ENCODE results near the gene PRKCE.
"Not testable (repeated sequence)": the region's sequence is repeated elsewhere in the genome, so short reads cannot be mapped to it uniquely, and the experiment has no call there.

PRKCE gene

DNA sequence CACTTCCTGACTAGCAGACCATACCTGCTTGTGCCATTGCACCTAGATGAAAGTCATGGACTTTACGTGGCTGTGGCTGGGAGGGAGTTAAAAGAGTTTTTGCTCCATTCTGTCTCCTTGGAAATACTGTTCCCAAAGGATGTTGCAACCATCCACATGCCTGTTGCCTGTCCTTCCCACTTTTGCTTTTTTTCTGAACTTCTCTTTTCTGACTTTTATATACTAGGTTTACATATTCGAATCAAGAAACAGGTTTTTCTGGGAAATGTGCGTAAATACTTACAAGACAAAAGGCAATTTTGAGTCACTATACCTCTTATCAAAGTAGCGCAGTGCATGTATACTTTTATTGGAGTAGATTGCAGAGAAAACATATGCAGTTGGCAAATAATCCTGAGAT is 244.8 kb downstream of the PRKCE start:
- DNase-seq: no peak

DNA sequence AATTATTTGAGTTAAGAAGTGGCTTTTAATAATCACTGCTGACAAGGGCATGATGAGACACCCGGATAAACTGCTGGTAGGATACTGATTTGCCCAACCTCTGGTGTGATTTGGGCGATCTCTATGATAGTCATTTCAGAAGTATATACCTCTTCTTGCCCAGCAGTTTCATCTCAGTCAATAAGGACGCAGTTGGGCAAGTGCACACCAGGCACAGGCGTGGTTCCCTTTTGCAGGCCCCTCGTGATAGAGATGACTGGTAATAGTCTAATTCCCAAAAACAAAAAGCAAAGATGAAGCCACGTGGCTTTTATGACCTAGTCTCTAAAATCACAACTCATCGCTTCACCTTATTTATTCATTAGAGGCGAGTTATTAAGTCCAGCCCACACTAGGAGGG is 246.4 kb downstream of the PRKCE start:
- DNase-seq: no peak

DNA sequence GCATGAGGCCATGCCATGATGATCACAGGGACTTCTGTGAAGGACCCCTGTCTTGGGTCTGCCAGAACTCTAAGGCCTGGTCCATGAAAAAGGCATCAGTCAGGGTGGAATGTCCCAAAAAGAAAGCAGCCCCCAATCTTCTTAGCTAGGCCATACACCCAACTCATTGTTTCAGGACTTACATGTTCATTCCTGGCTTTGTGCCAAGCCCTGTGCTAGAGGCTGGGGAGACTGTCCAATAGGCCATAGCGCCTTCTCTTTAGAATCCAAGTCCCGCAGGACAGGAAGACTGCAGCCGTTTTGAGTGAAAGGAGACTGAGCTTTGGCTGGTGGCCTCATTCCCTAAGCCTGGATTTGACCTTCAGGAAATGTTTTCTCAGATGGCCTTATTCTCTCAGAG is 247.3 kb downstream of the PRKCE start:
- DNase-seq: no peak

DNA sequence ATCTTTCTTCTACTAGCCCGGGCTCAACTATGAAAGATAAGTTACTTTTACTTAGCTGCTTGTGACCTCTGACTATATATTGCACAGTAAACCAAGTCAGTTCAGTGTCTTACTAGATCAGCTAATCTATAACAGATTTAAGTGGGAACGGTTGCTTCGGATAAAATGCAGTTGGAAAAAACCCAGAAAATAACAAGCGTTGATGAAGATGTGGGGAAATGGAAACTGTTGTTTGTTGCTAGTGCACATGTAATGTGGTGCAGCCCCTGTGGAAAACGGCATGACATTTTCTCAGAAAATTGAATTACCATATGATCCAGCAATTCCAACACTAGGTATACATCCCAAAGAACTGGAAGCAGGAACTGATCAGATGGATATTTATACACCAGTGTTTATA is 248.5 kb downstream of the PRKCE start:
- DNase-seq: no peak

DNA sequence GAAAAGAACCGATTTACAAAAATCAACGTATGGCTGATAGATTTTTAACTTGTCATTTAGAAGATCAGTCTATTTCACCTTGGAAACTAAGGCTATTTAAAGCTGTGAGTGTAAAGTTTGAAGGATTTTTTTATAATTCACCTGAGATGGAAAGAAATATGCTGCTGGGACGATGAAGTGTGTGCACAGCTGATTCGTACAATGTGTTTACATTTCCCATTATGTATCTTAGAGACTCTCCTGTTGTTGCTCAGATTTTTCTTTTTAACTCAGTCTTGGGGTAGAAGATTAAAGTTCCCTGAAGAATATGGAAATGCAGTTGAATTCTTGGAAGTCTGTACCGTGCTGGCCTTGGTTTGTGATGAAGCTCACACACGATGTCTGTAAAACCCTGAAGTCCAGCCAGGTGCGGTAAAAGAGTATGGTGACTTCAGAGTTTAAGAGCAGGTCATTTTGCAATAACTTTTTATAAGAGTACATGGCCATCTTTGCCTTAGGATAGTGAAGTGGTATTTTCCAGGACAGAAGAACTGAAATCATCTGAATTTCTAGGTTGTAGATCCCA is 250.1 kb downstream of the PRKCE start:
- DNase-seq: no peak

DNA sequence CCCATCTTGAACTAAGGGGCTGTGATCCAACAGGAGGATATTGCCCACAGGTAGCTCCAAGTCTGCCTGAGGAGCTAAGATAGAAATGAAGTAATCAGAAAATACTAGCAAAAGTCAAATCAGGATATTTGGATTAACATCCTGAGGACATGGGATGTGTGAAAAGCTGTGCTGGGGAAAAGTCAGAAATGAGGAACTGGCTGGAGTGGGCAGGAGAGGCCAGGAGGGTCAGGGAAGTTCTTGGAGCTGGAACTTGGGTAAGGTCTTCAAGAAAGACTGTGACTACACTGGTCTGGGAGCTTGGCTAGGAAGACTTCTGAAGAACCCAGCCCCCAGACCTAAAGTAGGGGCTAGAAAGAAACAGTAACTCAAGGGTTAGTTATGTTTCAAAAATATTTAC is 250.9 kb downstream of the PRKCE start:
- no peak for DNase-seq

DNA sequence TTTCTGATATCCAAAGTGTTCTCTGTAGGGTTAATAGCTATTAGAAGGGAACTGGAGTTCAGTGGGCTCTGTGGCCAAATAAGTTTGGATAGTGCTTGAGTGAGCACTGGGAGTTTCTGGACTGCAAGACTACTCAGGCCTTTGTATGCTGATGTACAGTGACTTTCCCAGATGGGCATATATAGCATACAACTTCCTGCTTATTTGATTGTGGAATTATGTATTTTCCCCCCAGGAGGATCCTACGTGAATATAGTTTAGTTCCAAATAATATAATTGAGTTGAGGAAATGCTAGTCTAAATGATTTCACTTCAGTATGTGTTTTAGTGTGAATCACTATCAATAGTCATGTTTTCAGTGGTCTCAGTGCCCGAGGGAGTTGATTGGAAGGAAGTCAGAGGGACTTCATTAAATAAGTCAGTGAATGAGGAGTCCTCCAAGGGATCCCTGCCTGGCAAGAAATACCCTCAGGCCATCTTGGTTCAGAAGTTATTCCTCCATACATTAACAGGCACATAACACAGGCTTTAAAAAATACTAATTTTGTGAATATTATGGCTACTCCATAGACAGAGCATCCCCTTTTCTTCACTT is 251.4 kb downstream of the PRKCE start:
- DNase-seq: no peak

DNA sequence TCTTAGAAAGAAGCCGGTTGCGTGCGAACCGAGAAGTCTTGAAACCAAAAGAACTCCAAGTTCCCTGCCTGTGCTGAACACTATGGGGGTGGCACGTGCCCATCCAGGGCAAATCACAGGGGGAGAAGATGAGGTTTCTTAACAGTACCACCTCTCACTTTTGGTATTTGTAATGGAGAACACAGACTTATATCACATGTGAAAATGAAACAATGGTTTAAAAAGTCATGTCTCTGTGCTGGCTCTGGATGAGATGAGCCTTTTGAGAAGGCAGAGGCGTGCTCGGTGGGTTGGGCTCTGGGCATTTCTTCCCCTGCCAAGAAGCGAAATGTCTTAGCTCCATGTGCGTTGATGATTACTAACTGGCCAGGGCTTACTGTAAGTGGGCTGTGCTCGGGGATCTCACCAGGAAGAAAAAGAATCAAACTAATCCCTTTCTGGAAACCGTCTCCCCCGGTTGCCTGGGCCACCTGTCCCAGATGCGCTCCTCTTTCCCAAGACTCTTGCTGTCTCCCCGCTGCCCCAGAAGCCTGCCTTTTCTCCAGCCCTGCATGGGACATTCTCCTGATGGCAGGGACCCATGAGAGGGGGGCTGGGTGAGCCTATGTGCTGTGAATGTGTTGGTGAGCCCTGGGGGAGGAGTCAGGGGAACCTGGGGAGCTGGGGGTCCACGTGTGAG is 252.9 kb downstream of the PRKCE start:
- no peak for DNase-seq

DNA sequence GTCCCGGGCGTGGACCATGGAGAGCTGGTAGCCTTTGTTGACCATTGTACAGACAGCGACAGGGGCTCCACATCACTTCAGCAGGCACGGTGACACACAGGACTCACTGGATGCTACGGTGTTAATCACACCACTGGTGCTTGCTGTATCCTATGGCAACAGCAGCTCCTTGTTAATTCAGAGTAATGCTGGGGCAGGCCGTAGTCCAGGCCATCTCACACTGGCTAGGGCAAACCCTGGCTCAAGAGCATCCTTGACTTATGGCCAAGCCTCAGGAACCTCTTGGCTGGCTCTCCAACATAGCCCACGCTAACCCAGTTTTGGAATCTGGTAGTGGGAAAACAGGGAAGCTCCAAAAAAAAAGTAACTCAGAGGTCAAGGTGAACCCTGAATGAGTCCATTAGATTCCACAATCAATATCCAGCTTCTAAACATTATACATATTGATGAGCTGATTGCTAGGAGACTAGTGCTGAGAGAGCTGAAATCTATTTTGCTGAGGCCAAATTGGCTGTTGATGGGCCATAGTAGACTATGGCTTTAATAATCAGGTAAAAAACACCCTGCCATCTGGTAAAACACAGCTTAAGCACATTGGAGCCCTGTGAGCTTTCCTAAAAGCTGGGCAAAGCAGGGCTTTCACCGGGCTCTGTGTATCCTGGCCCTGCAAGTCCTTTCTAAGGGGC is 253.6 kb downstream of the PRKCE start:
- no peak for DNase-seq

DNA sequence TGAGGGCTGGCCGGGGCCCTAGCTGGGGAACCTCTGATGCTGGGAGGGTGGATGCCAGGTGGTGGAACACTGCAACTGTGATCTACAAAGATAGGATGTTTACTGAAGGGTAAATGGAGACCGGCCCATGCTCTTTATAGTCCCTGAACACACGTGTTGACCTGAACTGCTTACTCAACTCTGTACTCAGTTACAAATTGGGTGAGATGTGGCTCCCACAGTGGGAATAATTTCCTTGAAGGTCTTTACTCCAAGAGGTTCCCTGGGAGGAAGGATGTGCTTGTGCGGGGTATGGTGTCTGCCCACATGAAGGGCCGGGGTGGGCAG is 254.1 kb downstream of the PRKCE start:
- no peak for DNase-seq

DNA sequence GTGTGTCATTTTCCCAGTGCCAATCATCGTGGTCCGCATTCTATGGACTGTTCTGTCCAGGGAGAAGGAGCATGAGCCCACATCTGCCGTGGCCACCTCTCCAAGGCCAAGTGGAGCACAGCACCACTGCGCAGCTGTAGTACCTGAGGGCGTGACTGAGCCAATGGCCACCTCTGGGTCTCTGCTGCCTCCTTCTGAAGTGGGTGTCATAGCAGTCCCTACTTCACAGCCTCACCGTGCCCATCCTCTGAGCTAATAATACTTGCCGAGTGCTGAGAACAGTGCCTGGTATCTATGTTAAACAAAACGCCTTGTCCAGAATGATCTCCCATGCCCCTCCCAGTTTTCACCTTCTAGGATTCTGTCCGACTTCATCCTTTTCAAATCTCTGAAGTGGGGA is 256.1 kb downstream of the PRKCE start:
- DNase-seq: no peak

DNA sequence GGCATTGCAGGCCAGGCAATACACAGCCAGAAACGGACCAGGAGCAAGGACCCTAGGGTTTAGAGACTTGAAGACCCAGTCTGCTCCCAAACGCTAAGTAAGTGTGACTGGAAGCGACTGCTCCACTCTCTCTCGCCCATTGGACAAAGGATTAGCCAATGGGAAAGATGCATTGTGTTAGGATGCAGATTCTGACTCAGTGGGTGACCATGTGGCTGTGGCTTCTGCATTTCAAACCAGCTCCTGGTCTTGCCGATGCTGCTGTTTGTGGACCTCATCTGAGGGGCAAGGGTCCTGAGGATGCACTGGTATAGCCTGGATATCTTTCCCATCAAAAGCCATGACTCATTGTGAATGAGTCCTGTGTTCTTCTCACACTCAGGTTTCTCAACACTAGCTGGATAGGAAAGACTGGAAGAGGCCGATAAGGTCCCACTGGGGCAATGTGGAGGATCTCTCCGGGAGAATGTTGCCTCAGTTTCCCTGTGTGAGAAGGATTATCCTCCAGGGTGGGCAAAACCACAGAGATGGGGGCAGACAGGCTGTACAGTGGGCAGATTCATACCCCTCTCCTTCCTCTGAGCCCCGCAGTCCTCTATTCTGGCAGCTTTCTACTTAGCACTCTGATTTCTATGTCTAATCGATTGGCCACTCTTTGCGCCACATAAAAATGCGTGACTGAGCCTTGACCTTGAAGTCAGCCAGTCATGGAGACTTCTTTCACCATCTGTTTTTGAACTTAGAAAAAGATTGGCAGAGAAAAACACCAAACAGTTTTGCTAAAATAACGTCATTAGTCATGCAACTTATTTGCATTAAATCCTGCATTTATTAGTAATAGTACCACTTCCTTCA is 257.1 kb downstream of the PRKCE start:
- DNase-seq: no peak

DNA sequence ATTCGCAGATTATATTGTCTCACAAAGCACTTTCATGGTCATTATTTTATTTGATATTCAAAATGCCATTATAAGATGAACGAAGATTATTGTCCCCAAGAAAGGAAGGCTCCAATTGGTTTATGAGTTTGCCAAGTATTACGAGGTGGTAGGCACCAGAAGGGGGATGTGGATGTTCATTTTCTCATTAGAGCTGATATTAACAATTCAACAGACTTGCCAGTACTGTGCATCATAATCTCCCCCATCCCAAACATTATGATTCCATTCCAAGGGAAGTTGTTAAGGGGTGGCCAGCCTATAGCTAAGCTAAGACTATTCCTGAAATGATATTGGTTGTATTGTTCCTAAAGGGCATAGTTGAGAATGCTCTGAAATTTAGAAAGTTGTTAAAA is 257.7 kb downstream of the PRKCE start:
- DNase-seq: no peak

DNA sequence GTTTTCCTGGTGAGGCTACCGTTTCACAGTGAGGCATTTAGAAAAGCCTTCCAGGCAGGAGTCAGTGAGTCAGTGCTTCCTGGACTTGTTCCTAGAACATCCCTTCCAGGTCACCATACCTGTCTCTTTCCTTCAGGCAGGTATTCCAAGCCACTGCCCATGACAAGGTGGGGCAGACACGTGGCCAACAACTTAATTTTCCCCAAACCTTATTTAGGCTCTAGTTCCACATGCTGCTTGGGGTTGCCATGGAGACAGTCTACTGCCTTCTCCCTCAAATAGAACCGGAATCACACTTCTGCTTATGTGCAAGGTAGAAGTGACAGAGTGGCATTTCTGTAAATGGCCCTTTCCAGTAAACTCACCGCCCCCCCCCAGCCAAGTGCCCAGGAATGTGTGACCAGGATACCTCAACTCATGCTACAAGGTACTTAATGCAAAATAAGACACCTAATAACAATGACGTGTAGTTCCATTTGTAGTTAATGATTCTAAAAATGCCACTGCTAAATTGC is 258.3 kb downstream of the PRKCE start:
- DNase-seq: no peak

DNA sequence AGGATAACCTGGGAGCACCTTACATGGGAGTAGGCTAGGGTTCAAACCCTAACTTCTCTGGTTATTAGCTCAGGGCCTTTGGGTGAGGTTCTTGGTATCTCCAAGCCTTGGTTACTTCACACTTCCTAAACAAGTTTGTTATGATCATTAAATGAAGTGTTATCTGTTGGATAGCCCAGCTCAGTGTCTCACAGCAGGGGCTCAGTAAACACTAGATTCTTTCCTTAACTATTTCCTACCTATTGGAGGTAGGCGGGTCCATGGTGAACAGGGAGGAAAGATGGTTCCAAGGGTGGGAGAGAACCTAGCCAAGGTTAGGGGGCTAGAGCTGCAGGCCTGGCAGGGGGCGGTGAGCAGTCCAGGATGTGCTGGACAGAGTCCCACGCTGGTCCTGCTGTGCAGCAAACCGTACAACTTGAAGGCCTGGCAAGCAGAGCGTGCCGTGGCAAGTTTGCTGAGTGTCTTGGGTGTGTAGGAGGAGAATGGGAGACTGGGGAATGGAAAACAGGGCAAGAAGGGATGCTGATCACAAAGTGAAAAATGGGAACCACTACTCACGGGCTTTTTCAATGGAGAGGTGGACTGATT is 259.1 kb downstream of the PRKCE start:
- no peak for DNase-seq

DNA sequence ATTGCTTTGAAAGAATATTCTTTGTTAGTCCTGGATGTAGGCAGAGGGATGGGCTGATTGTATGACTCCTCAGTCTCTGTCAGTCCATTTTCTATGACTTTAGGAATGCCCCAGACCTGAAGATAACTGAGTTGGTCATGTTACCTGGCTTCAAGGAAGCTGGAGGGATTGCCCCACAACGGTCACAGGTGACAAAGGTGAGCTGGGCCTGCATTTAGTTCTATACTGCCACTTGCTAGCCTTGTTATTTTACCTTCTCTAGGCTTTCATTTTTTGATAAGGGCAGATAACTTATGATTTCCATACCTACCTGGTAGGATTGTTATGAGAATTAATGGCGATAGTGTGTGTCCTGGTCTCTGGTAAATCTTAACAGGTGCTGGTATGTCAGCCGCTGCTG is 260.1 kb downstream of the PRKCE start:
- DNase-seq: no peak

DNA sequence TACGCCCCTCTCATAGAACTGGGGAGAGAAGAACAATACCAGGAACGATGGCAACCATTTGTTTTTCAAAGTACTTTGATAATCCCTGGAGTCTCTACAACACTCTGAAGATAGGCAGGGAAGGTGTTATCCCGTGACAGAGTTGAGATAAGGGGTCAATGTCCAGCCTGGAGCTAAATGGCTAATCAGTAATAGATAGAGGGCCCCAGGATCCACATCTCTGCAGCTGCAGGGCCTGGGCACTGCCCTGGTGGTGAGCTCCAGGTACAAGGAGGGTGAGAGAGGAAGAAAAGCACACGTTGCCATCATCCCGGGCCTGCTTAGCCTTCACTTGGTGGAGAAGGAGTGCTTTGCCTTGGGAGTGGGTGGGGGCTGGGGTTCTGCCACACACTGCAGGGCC is 260.6 kb downstream of the PRKCE start:
- no peak for DNase-seq

DNA sequence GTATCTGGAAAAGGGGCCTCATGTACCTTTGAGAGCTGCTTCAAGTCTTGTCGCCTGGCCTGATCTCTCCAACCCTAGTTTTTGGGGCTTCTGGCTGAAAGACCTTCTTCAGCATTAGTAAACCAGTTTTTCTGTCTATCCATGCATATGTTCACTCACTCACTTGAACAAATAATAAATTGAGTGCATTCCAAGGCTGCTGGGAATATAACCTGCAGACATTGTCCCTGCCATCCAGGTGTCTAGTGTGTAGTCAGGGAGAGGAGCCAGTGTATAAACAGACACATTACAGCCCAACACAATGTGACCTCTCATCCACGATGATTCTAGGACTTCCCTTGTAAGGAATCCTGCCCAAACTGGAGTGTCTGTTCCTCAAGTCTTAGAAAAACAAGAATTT is 262.1 kb downstream of the PRKCE start:
- no peak for DNase-seq

DNA sequence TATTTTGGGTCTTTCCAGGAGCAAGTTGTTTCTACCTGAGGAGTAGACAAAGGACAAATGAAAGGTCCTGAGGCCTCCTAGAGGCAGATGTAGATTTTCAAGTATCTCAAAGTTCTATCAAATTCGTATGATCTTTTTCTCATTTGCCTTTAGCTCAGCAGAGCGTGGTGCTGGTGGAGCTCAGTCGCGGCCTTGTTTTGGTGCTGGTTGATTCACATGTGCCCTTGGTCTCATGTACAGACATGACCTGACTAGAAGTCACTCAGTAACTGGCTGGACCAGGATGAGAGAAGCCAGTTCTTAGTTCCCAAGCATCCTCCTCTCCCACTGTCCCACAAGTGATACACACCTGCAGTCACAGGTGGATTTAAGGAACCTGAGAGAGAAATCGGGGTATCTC is 264.0 kb downstream of the PRKCE start:
- DNase-seq: no peak

DNA sequence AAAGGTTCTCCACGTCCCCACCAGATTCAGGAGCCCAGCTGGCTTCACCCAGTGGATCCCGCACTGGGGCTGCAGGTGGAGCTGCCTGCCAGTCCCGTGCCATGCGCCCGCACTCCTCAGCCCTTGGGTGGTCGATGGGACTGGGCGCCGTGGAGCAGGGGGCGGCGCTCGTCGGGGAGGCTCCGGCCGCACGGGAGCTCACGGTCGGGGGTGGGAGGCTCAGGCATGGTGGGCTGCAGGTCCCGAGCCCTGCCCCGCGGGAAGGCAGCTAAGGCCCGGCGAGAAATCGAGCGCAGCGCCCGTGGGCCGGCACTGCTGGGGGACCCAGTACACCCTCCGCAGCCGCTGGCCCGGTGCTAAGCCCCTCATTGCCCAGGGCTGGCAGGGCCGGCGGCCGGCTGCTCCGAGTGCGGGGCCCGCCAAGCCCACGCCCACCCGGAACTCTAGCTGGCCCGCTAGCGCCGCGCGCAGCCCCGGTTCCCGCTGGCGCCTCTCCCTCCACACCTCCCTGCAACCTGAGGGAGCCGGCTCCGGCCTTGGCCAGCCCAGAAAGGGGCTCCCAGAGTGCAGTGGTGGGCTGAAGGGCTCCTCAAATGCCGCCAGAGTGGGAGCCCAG is 266.2 kb downstream of the PRKCE start:
- DNase-seq: not testable (repeated sequence)

DNA sequence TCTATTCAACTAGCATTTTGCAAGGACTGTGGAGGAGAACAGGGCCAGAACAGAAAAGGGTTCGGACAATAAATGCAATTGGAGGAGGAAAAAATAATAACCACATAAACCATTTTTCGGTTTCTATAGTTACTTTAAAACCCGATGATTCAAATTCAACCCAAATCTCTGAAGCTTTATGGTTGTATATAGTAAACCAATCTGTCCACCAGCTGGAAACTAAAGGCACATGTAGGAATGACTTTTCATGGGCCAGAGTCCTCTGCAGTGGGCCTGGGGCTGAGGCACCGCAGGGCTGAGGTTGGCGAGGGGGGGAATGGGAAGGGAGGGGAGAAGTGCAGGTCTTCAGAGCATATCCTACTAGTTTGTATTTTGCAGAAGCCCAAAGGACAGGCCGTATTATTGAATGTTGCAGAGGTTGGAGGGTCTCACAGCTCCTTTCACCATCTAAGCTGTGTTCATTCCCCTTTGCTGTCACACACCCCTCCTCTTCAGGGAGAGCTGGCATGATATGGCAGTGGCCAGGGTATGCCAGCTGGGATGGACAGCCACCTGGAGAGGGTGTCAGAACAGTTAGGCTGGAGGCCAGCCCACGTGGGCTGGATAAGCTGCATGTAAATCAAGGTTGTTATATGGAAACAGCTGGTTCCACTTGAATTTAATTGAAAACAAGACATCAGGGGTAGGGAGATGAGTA is 267.1 kb downstream of the PRKCE start:
- no peak for DNase-seq

DNA sequence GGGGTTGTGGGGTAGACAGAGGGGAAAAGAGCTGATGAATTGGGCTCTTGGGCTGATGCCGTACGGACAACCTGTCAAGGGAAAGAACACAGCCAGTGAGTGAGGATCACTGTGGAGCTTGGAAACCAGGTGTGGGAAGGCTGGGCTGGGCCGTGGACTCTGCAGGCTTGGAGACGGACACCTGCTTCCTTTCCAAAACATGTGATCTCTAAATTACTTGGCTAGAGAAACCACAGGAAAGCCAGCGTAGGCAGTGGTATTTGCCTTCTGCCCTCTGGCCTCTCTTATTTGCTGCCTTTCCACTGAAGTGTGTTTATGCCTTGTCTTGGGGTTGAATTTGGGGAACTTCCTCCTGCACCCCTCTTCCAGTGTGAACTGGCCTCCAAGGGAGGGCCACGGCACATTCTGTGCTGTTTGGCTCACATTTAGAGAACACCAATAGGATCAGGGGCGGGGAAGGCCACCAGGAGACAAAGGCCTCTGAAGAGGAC is 267.7 kb downstream of the PRKCE start:
- DNase-seq: no peak

Measured in NCI-H446 treated with DMSO at 0.1 percent for 48 hours (cell line).